Mucosa of descending colon (tissue), 3 donors: ENCODE data around the gene MGAM2. TPM values are rescaled to one million over a fixed set of nuclear protein-coding genes. Genes with fewer than 3 reads are reported as not detected.
A peak's percentile ranks its signal among the peaks of the same experiment; 100 is the strongest.

ENCODE experiments used
- ATAC-seq: fragments of 200-7000 bp; cut with Tn5 transposase; one replicate; pipeline ENCODE4 v1.9.1; 2020; ENCODE audit warnings: mild to moderate bottlenecking, moderate library complexity
- DNase-seq, 3 donors: peaks; one replicate each; pipeline ENCODE4 v3.0.0-alpha.2; 2020
- H3K36me3 ChIP-seq: fragments of 200-600 bp; one replicate; pipeline ENCODE4 v1.8.0; 2021; ENCODE audit warnings: low read depth, mild to moderate bottlenecking
- H3K4me1 ChIP-seq: fragments of 200-600 bp; one replicate; pipeline ENCODE4 v1.8.0; 2021; ENCODE audit warnings: low read depth, mild to moderate bottlenecking
- H3K4me3 ChIP-seq: fragments of 200-600 bp; one replicate; pipeline ENCODE4 v1.8.0; 2021; ENCODE audit warnings: mild to moderate bottlenecking
- H3K9me3 ChIP-seq: fragments of 200-600 bp; one replicate; pipeline ENCODE4 v1.8.0; 2021; ENCODE audit warnings: mild to moderate bottlenecking
- CTCF ChIP-seq: fragments of 200-600 bp; IDR thresholded peaks from one replicate; pipeline ENCODE4 v1.8.0; 2022; ENCODE audit warnings: antibody characterized with exemption, mild to moderate bottlenecking
- intact Hi-C, 2 donors: fragments of 100-400 bp; cut with DNase I in 1 of 2; cut with micrococcal nuclease in 1 of 2; formaldehyde crosslinking; loops; one replicate each; pipeline versions ENCODE4 v1.11.0 to v1.11.1; 2022; cut with DNase I, micrococcal nuclease
- total RNA-seq, 3 donors: library from RNA; stranded (reverse); fragmentation: NEBNext Ultra II Directional in 2 of 3; extraction: Animal tissue kit (Norgen Biotek cat#: 25700) in 2 of 3; gene quantifications; one replicate each; pipeline versions ENCODE4 v1.2.1 to v1.2.4, GENCODE V29; 2021 to 2023
- donor health status: DM: no; HTN: no; CAD: no; lungs with moderate emphysema.
- donor health status: DM: no; HTN: no; CAD: no.
- donor health status: DM: no; HTN: yes; CAD: no.

MGAM2 gene
- total RNA-seq, 3 donors from 2014 or later: 11.8 to 33.2 (median 25.5) TPM

DNA sequence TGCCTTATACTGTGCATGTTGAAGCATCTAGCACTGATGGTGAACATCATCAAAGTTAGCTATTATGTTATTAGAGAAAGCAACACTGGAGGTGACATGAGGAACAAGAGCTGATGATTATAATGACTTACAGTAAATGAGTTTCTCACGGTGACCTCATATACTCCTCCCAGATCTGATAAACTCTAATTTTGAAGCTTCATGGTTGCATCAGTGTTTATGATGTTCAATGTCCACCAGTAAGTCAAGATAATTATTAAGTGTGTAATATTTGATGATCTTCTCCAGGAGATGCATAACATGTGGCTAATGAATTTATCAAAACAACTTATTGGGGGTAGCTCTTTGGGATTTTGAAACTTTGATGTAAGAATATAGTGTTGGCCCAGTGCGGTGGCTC is 27.5 kb downstream of the MGAM2 start:
- no peaks in the 10 kb centered on the region for H3K36me3 ChIP-seq
- ATAC-seq (no peak), DNase-seq (no peak)
- no peaks in the 10 kb centered on the region for H3K4me1 ChIP-seq
- intact Hi-C loops: no loop called here
- no peaks in the 10 kb centered on the region for H3K9me3 ChIP-seq
- no peak overlapping the region for H3K4me3 ChIP-seq
- TF ChIP-seq CTCF: no peak

- no peak overlapping the region for H3K4me3 ChIP-seq
- DNase-seq (no peak), ATAC-seq (peak; percentile 34)
- H3K4me1 ChIP-seq: no peaks in the 10 kb centered on the region
- no peaks in the 10 kb centered on the region for H3K36me3 ChIP-seq
- intact Hi-C loops: no loop called here
- no peaks in the 10 kb centered on the region for H3K9me3 ChIP-seq
- no peak for TF ChIP-seq CTCF
Observed at GRCh38 chr7:142139597-142140400, 28.3 kb downstream of the MGAM2 start.

DNA sequence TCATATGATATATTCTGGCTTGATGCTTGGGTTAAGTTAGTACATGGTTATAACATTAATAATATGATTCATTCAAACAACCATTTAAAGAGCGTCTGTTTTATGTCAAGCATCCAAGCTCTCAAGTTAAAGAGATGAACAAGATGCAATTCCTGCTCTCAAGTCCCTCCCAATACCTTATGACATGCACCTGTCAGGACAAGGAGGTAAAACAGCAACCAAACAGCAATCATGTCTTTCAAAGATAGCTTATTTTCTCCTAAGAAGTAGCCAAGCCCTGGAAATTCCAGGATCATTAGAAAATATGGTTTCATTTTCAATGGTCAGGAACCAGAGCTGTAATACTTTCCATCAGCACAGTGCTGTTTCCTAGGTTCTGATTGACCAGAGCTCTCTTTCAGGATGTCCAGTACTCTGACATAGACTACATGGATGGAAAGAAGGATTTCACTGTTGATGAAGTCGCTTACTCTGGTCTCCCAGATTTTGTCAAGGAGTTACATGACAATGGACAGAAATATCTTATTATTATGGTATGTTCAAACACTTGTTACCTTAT is 29.0 kb downstream of the MGAM2 start:
- no peak for TF ChIP-seq CTCF
- no peaks in the 10 kb centered on the region for H3K4me1 ChIP-seq
- DNase-seq: no peak
- H3K9me3 ChIP-seq: no peaks in the 10 kb centered on the region
- intact Hi-C loops: no loop called here
- no peak overlapping the region for H3K4me3 ChIP-seq
- H3K36me3 ChIP-seq: no peaks in the 10 kb centered on the region
- no peak for ATAC-seq

- H3K9me3 ChIP-seq: no peaks in the 10 kb centered on the region
- intact Hi-C loops: no loop called here
- no peaks in the 10 kb centered on the region for H3K36me3 ChIP-seq
- no peak overlapping the region for H3K4me3 ChIP-seq
- DNase-seq: no peak
- no peaks in the 10 kb centered on the region for H3K4me1 ChIP-seq
- ATAC-seq: no peak
- TF ChIP-seq CTCF: no peak
Observed at GRCh38 chr7:142142702-142143101, 31.2 kb downstream of the MGAM2 start.

DNA sequence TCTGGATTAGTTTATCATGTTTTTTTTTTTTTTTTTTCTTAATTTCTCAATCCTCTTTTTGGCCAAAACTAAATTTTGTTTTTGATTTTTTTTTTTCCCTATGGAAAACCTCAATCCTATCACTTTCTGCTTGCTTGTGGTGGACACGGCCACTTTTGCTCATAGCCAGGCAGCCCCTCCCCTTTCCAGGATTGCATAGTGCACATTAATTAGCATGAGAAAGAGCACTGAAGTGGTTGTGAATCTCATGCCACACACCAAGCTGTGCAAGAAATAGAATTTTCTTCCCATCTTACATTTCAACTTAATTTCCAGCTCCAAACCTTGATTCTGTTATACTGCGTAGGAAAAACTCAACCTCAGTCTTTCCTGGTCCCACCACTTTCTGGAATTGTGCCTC is 34.6 kb downstream of the MGAM2 start:
- DNase-seq (no peak), ATAC-seq (no peak)
- no peaks in the 10 kb centered on the region for H3K4me1 ChIP-seq
- H3K9me3 ChIP-seq: no peaks in the 10 kb centered on the region
- TF ChIP-seq CTCF: no peak
- H3K4me3 ChIP-seq: no peak overlapping the region
- intact Hi-C loops: no loop called here
- H3K36me3 ChIP-seq: no peaks in the 10 kb centered on the region
